IMR-90 (cell line): ENCODE results near the gene TGM5. TPM values are rescaled to one million over a fixed set of nuclear protein-coding genes. Genes with fewer than 3 reads are reported as not detected.
"Not testable (repeated sequence)": the region's sequence is repeated elsewhere in the genome, so short reads cannot be mapped to it uniquely, and the experiment has no call there.

ENCODE experiments used
- ATAC-seq: fragments of 200-7000 bp; cut with Tn5 transposase; 2 replicates; pipeline ENCODE4 v1.9.1; 2020; ENCODE audit warnings: low read depth, mild to moderate bottlenecking, moderate library complexity
- BruUV-seq: library from RNA; stranded (reverse); fragments of 400-500 nt; replicated peaks from 2 replicates; lab custom pipeline; 2021; lab: Mats Ljungman, UMichigan
- CTCF ChIA-PET: fragments of 300-600 bp; formaldehyde crosslinking; extraction: SDS; loops from one replicate; lab custom pipeline; 2021; ENCODE audit warnings: antibody characterized with exemption; lab: Yijun Ruan, JAX
- POLR2A ChIA-PET: fragments of 300-600 bp; sonication (Branson Sonifier 250); formaldehyde crosslinking; loops from one replicate; lab custom pipeline; 2022; ENCODE audit warnings: antibody characterized with exemption; ENCODE audit not compliant: unreplicated experiment; lab: Charles Lee
- DNase-seq: peaks from one replicate; pipeline ENCODE4 v3.0.0; 2013
- H2AFZ ChIP-seq: replicated peaks from 2 replicates; pipeline ENCODE3; 2013; ENCODE audit warnings: low read length, mild to moderate bottlenecking; ENCODE audit not compliant: poor library complexity
- H2AK5ac ChIP-seq: 2 replicates; pipeline ENCODE4 v1.6.1; 2013; ENCODE audit warnings: low read depth, low read length, inconsistent platforms
- H2AK9ac ChIP-seq: replicated peaks from 2 replicates; pipeline ENCODE3; 2013; ENCODE audit warnings: mild to moderate bottlenecking, low read depth, low read length, moderate library complexity; ENCODE audit not compliant: poor library complexity
- H2BK120ac ChIP-seq: 2 replicates; pipeline ENCODE4 v1.6.1; 2013; ENCODE audit warnings: low read depth, low read length, inconsistent platforms
- H2BK15ac ChIP-seq: 3 replicates; pipeline ENCODE4 v1.6.1; 2013; ENCODE audit warnings: low read depth, low read length, inconsistent platforms
- H2BK20ac ChIP-seq: 2 replicates; pipeline ENCODE4 v1.6.1; 2013; ENCODE audit warnings: low read depth, mild to moderate bottlenecking, inconsistent platforms, low read length, moderate library complexity
- H2BK5ac ChIP-seq: 2 replicates; pipeline ENCODE4 v1.6.1; 2013; ENCODE audit warnings: mild to moderate bottlenecking, low read depth, low read length, inconsistent platforms; ENCODE audit not compliant: poor library complexity, severe bottlenecking
- H3K14ac ChIP-seq: replicated peaks from 2 replicates; pipeline ENCODE4 v1.6.1; 2013; ENCODE audit warnings: low read depth, low read length, inconsistent platforms
- H3K18ac ChIP-seq: 2 replicates; pipeline ENCODE4 v1.6.1; 2013; ENCODE audit warnings: low read depth, low read length, control low read depth
- H3K23ac ChIP-seq: 2 replicates; pipeline ENCODE4 v1.6.1; 2013; ENCODE audit warnings: low read depth, low read length, inconsistent platforms
- H3K27ac ChIP-seq: 2 replicates; pipeline ENCODE4 v1.5.1; 2013; ENCODE audit warnings: mild to moderate bottlenecking, control low read depth, low read length; ENCODE audit not compliant: insufficient read depth
- H3K27me3 ChIP-seq: 2 replicates; pipeline ENCODE4 v1.6.1; 2013; ENCODE audit warnings: low read length; ENCODE audit not compliant: control insufficient read depth, insufficient read depth
- H3K36me3 ChIP-seq: 2 replicates; pipeline ENCODE4 v1.6.1; 2013; ENCODE audit warnings: low read length, mixed read lengths; ENCODE audit not compliant: control insufficient read depth, insufficient read depth
- H3K4ac ChIP-seq: 2 replicates; pipeline ENCODE4 v1.6.1; 2013; ENCODE audit warnings: low read depth, low read length, inconsistent platforms
- H3K4me1 ChIP-seq: 2 replicates; pipeline ENCODE4 v1.6.1; 2013; ENCODE audit warnings: low read length, mixed read lengths; ENCODE audit not compliant: control insufficient read depth, insufficient read depth
- H3K4me2 ChIP-seq: 2 replicates; pipeline ENCODE4 v1.6.1; 2013; ENCODE audit warnings: low read depth, mild to moderate bottlenecking, control low read depth, low read length, moderate library complexity
- H3K4me3 ChIP-seq: 2 replicates; pipeline ENCODE4 v1.5.1; 2013; ENCODE audit warnings: low read depth, mild to moderate bottlenecking, control low read depth, low read length, moderate library complexity; ENCODE audit not compliant: insufficient read depth
- H3K56ac ChIP-seq: 2 replicates; pipeline ENCODE4 v1.6.1; 2013; ENCODE audit warnings: low read length, inconsistent platforms; ENCODE audit not compliant: insufficient read depth; ENCODE audit errors: extremely low read depth
- H3K79me1 ChIP-seq, 2 experiments: 2 replicates each; pipeline ENCODE4 v1.6.1; 2013; ENCODE audit warnings: low read length in 2 of 2, inconsistent platforms in 1 of 2, low read depth in 1 of 2
- H3K9ac ChIP-seq: 2 replicates; pipeline ENCODE4 v1.6.1; 2013; ENCODE audit warnings: low read depth, low read length, control low read depth
- H3K9me1 ChIP-seq: 2 replicates; pipeline ENCODE4 v1.6.1; 2013; ENCODE audit warnings: low read length, inconsistent platforms; ENCODE audit not compliant: insufficient read depth
- H3K9me3 ChIP-seq: 2 replicates; pipeline ENCODE4 v1.6.1; 2013; ENCODE audit warnings: low read length; ENCODE audit not compliant: control insufficient read depth, insufficient read depth
- H4K20me1 ChIP-seq: 2 replicates; pipeline ENCODE4 v1.6.1; 2013; ENCODE audit warnings: low read length, inconsistent platforms; ENCODE audit not compliant: insufficient read depth
- H4K5ac ChIP-seq: 2 replicates; pipeline ENCODE4 v1.6.1; 2013; ENCODE audit warnings: mild to moderate bottlenecking, low read depth, low read length, control low read depth
- H4K8ac ChIP-seq, 2 experiments: 2 replicates each; pipeline ENCODE4 v1.6.1; 2013; ENCODE audit warnings: low read depth in 2 of 2, low read length in 2 of 2, control low read depth in 1 of 2, inconsistent platforms in 1 of 2
- H4K91ac ChIP-seq: 2 replicates; pipeline ENCODE4 v1.6.1; 2013; ENCODE audit warnings: low read depth, low read length, inconsistent platforms; ENCODE audit not compliant: insufficient read depth
- WGBS, 2 experiments: methylation state at CpG; one replicate each; pipeline versions ENCODE4 v1.1.5 to v1.1.7; 2013; ENCODE audit warnings: missing lambda C conversion rate in 2 of 2; ENCODE audit not compliant: insufficient read length in 1 of 2; ENCODE audit errors: extremely low coverage in 2 of 2; 5-methylcytosine and 5-hydroxymethylcytosine counted together
- dilution Hi-C: fragments of 300-500 bp; cut with HindIII; formaldehyde crosslinking; loops from one replicate; pipeline ENCODE4 v1.14.3; 2018; ENCODE audit warnings: low sequenced_read_pairs; ENCODE audit not compliant: unreplicated experiment
- in situ Hi-C: fragments of 300-500 bp; cut with MboI; formaldehyde crosslinking; loops from 3 replicates; pipeline ENCODE4 v1.14.3; 2019; ENCODE audit warnings: low sequenced_read_pairs, inconsistent platforms, mixed read lengths
- intact Hi-C: fragments of 100-400 bp; cut with micrococcal nuclease; formaldehyde crosslinking; loops from 2 replicates; pipeline ENCODE4 v1.10.0; 2022
- polyA plus RNA-seq, 3 experiments: library from polyadenylated mRNA; depleted of rRNA; stranded (reverse); fragments of >200 nt; gene quantifications; 2 replicates each; pipeline ENCODE4 v1.2.3, GENCODE V29; 2012; ENCODE audit warnings: low replicate concordance in 1 of 3
- total RNA-seq: library from RNA; depleted of rRNA; stranded (reverse); fragments of >200 nt; gene quantifications from 2 replicates; pipeline ENCODE4 v1.2.3, GENCODE V29; 2012

The TGM5 gene
- total and polyA plus RNA-seq, 2 of the 4 experiments (the other 2 are of a cell fraction): not detected

GRCh38 chr15:43225950-43226255 is 40.8 kb downstream of the TGM5 start:
- BruUV-seq, dilution Hi-C loops, H3K14ac ChIP-seq: not testable (repeated sequence)

More at GRCh38 chr15:43225950-43226255, 40.8 kb downstream of the TGM5 start:
- H4K5ac ChIP-seq, H3K9me1 ChIP-seq, H3K4me1 ChIP-seq, ATAC-seq, H2BK120ac ChIP-seq, H4K8ac ChIP-seq, in situ Hi-C loops, H3K23ac ChIP-seq, H3K79me1 ChIP-seq, H3K36me3 ChIP-seq, H2AK5ac ChIP-seq, H3K4me3 ChIP-seq, H3K9me3 ChIP-seq, H3K27ac ChIP-seq, H4K20me1 ChIP-seq, H2BK15ac ChIP-seq, H3K56ac ChIP-seq, H2BK5ac ChIP-seq, H2AK9ac ChIP-seq, H2AFZ ChIP-seq, H3K4me2 ChIP-seq, H2BK20ac ChIP-seq, H3K18ac ChIP-seq, H3K9ac ChIP-seq, DNase-seq, POLR2A ChIA-PET, H3K4ac ChIP-seq, H4K91ac ChIP-seq: not testable (repeated sequence)
- H3K27me3 ChIP-seq: peaks cover 29% of the 10 kb centered on the region
- no CpG with 5 or more reads among the region's 12 CpGs for WGBS, 2 experiments
- intact Hi-C loops: loop anchor here (1.0 kb wide), 1 partner anchor 59 kb away; no protein-coding TSS in a partner anchor
- CTCF ChIA-PET: interaction anchor here (1.0 to 3.5 kb wide), 7 partner anchors 10 to 62 kb away, joined by 3 to 37 read pairs (median 5); no protein-coding TSS in a partner anchor
